T47D (cell line): ENCODE measurements around the gene DALRD3.
"Not testable (repeated sequence)": the region's sequence is repeated elsewhere in the genome, so short reads cannot be mapped to it uniquely, and the experiment has no call there.

Source experiments
- DNase-seq, 2 experiments: peaks; one replicate each; pipeline versions ENCODE4 v3.0.0 to v3.0.0-alpha.2; 2011 to 2012; ENCODE audit warnings: low read depth in 1 of 2, low spot score in 1 of 2
- JUND ChIP-seq: IDR thresholded peaks from 2 replicates; pipeline ENCODE4 v1.6.1; 2012; ENCODE audit warnings: low read depth
- in situ Hi-C: cut with HindIII; loops from 2 replicates; pipeline ENCODE4 v1.10.0; 2016; ENCODE audit warnings: low sequenced_read_pairs, low pct_unique_long_range_greater_than_20kb

DALRD3 gene

GRCh38 chr3:49017229-49017970 lies 980 bp downstream of the DALRD3 start:
- in situ Hi-C loops = no loop called here
- DNase-seq = peak in 1 of 2 experiments; percentile 61
- no peak for TF ChIP-seq JUND

GRCh38 chr3:49016414-49017228 lies 1.8 kb downstream of the DALRD3 start:
- TF ChIP-seq JUND = no peak
- in situ Hi-C loops = no loop called here
- DNase-seq = no peak

GRCh38 chr3:49015765-49016164 lies 2.6 kb downstream of the DALRD3 start:
- TF ChIP-seq JUND = no peak
- in situ Hi-C loops = no loop called here
- peak in 1 of 2 experiments; percentile 35 for DNase-seq

GRCh38 chr3:49015072-49015471 lies 3.3 kb downstream of the DALRD3 start:
- no peak for DNase-seq
- TF ChIP-seq JUND = no peak
- in situ Hi-C loops = no loop called here

GRCh38 chr3:49013738-49014660 lies 4.4 kb downstream of the DALRD3 start:
- in situ Hi-C loops = no loop called here
- peak in 1 of 2 experiments; percentile 79 for DNase-seq
- TF ChIP-seq JUND = no peak

- in situ Hi-C loops = no loop called here
- DNase-seq = no peak
- no peak for TF ChIP-seq JUND
These were observed 5.2 kb downstream of the DALRD3 start for GRCh38 chr3:49013113-49013737.

GRCh38 chr3:49012441-49013017 lies 5.9 kb downstream of the DALRD3 start:
- in situ Hi-C loops = no loop called here
- TF ChIP-seq JUND = no peak

GRCh38 chr3:49009396-49009795 lies 9.0 kb downstream of the DALRD3 start:
- DNase-seq = no peak
- in situ Hi-C loops = no loop called here
- no peak for TF ChIP-seq JUND

More at GRCh38 chr3:49012441-49013017, 5.9 kb downstream of the DALRD3 start:
- DNase-seq = no peak

- DNase-seq, in situ Hi-C loops: not testable (repeated sequence)
These were observed 9.8 kb downstream of the DALRD3 start for GRCh38 chr3:49008627-49009026.

GRCh38 chr3:49007771-49008528 lies 10.4 kb downstream of the DALRD3 start:
- no peak for TF ChIP-seq JUND
- peak; percentile 55 to 96 for DNase-seq
- in situ Hi-C loops = no loop called here
